Sigmoid colon (tissue), 4 donors: ENCODE data around the gene SERP1.

Experiments used
- CTCF ChIP-seq, 4 experiments: fragments of 450-650 bp in 3 of 4; fragments of 200-600 bp in 1 of 4; IDR thresholded peaks; one replicate each; pipeline ENCODE4 v1.5.1; 2016 to 2019; ENCODE audit warnings: antibody characterized with exemption in 4 of 4, mild to moderate bottlenecking in 3 of 4, moderate library complexity in 2 of 4
- POLR2AphosphoS5 ChIP-seq, 4 donors: sonication (generic); formaldehyde crosslinking; IDR thresholded peaks; one replicate each; pipeline ENCODE4 v1.6.1; 2017; ENCODE audit warnings: antibody characterized with exemption in 4 of 4

GRCh38 chr3:150527464-150528255 lies 18.6 kb downstream of the SERP1 start:
- TF ChIP-seq CTCF (IDR thresholded peaks at IDR 0.05) (no peak), POLR2AphosphoS5 (IDR thresholded peaks at IDR 0.05) (no peak)
